Measurements from ENCODE around the gene CDH22.

GRCh38 chr20:46277602-46278001, 30.7 kb downstream of the CDH22 start:
- TF ChIP-seq, protein P1, sequence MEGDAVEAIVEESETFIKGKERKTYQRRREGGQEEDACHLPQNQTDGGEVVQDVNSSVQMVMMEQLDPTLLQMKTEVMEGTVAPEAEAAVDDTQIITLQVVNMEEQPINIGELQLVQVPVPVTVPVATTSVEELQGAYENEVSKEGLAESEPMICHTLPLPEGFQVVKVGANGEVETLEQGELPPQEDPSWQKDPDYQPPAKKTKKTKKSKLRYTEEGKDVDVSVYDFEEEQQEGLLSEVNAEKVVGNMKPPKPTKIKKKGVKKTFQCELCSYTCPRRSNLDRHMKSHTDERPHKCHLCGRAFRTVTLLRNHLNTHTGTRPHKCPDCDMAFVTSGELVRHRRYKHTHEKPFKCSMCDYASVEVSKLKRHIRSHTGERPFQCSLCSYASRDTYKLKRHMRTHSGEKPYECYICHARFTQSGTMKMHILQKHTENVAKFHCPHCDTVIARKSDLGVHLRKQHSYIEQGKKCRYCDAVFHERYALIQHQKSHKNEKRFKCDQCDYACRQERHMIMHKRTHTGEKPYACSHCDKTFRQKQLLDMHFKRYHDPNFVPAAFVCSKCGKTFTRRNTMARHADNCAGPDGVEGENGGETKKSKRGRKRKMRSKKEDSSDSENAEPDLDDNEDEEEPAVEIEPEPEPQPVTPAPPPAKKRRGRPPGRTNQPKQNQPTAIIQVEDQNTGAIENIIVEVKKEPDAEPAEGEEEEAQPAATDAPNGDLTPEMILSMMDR (IDR thresholded peaks at IDR 0.05), result no peak
- TF ChIP-seq POLR2A (IDR thresholded peaks at IDR 0.05) (no peak), POLR2AphosphoS5 (IDR thresholded peaks at IDR 0.05; ENCODE audit: insufficient read depth in 1 of 2, low read depth in 1 of 2) (no peak)
